Common myeloid progenitor, CD34-positive (primary cell): ENCODE results near the gene NDUFS7.

Experiments used
- CTCF ChIA-PET: fragments of 350-600 bp; sonication (Branson Sonifier 250); formaldehyde crosslinking; loops from one replicate; lab custom pipeline; 2021; ENCODE audit warnings: antibody characterized with exemption; lab: Charles Lee
- POLR2A ChIA-PET: fragments of 350-600 bp; sonication (Branson Sonifier 250); formaldehyde crosslinking; loops from one replicate; lab custom pipeline; 2021; ENCODE audit warnings: antibody characterized with exemption; lab: Charles Lee
- DNase-seq, 3 donors: peaks; one replicate each; pipeline versions ENCODE4 v3.0.0 to v3.0.0-alpha.2; 2013
- H3K27ac ChIP-seq, 2 experiments: 1 replicate in 1 of 2; 2 replicates in 1 of 2; pipeline ENCODE4 v1.7.0; 2013; ENCODE audit warnings: inconsistent platforms in 2 of 2, low read length in 2 of 2, mild to moderate bottlenecking in 2 of 2, low read depth in 1 of 2, moderate library complexity in 1 of 2; ENCODE audit not compliant: severe bottlenecking in 2 of 2, insufficient read depth in 1 of 2, poor library complexity in 1 of 2
- H3K27me3 ChIP-seq, 5 experiments: replicated peaks in 2 of 5; 1 replicate in 3 of 5; 2 replicates in 2 of 5; pipeline versions ENCODE4 v1.6.1 to v1.7.0; 2013; ENCODE audit warnings: low read length in 4 of 5, mild to moderate bottlenecking in 2 of 5, moderate library complexity in 2 of 5, inconsistent platforms in 1 of 5; ENCODE audit not compliant: insufficient read depth in 5 of 5, control insufficient read depth in 4 of 5
- H3K36me3 ChIP-seq, 4 experiments: 1 replicate in 2 of 4; 2 replicates in 2 of 4; pipeline versions ENCODE4 v1.6.1 to v1.7.0; 2013; ENCODE audit warnings: low read length in 3 of 4, control low read depth in 1 of 4, mild to moderate bottlenecking in 1 of 4; ENCODE audit not compliant: control insufficient read depth in 4 of 4, insufficient read depth in 4 of 4
- H3K4me1 ChIP-seq, 4 experiments: 1 replicate in 3 of 4; 2 replicates in 1 of 4; pipeline versions ENCODE4 v1.6.1 to v1.7.1; 2013; ENCODE audit warnings: low read length in 3 of 4, mild to moderate bottlenecking in 3 of 4, control low read depth in 1 of 4, inconsistent platforms in 1 of 4, moderate library complexity in 1 of 4; ENCODE audit not compliant: control insufficient read depth in 4 of 4, insufficient read depth in 4 of 4; ENCODE audit errors: control extremely low read depth in 1 of 4
- H3K4me3 ChIP-seq, 7 experiments: 1 replicate in 4 of 7; 2 replicates in 3 of 7; pipeline versions ENCODE4 v1.5.1 to v1.7.0; 2013; ENCODE audit warnings: mild to moderate bottlenecking in 7 of 7, low read length in 6 of 7, moderate library complexity in 6 of 7, inconsistent platforms in 2 of 7, low read depth in 2 of 7, control low read depth in 1 of 7; ENCODE audit not compliant: insufficient read depth in 4 of 7, control insufficient read depth in 1 of 7; ENCODE audit errors: extremely low read depth in 1 of 7
- H3K9me3 ChIP-seq, 5 experiments: 1 replicate in 4 of 5; 2 replicates in 1 of 5; pipeline versions ENCODE4 v1.6.1 to v1.7.1; 2013; ENCODE audit warnings: low read length in 4 of 5, mild to moderate bottlenecking in 2 of 5, inconsistent platforms in 1 of 5, low read depth in 1 of 5, moderate library complexity in 1 of 5; ENCODE audit not compliant: control insufficient read depth in 4 of 5, insufficient read depth in 2 of 5; ENCODE audit errors: control extremely low read depth in 1 of 5
- WGBS: methylation state at CpG from one replicate; pipeline ENCODE4 v1.1.5; 2013; ENCODE audit not compliant: insufficient coverage; 5-methylcytosine and 5-hydroxymethylcytosine counted together

NDUFS7 gene

DNA sequence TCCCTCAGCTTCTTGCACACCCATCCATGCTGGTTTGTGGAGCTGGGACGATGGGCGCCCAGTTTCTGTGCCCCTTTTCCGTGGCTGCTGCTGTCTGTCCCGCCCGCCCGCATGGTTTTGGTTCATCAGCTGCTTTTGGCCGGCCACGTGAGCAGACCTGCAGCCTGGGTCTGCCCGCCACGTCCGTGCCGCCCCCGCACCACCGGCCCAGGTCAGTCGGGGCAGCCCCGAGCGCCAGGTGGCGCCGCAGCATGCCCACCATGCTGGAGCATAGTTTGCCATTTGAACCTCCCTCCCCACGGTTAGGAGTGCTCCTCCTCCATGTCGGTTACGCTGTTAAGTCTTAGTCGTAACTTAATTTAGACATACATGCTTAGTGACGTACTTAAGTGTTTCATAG is 39.2 kb downstream of the NDUFS7 start:
- WGBS: 98% methylated on average over 17 of the region's 24 CpGs
- ChIA-PET CTCF (interaction anchor here (1.1 kb wide), 1 partner anchor 14 kb away, joined by 3 read pairs; no protein-coding TSS in a partner anchor), POLR2A (no interaction called here)
- Histone ChIP-seq H3K36me3 (peaks cover 23 to 96% (median 81%) of the 10 kb centered on the region in 4 experiments), H3K4me3 (no peak overlapping the region), H3K27me3 (no peaks in the 10 kb centered on the region), H3K27ac (no peak overlapping the region), H3K4me1 (no peaks in the 10 kb centered on the region), H3K9me3 (no peaks in the 10 kb centered on the region)
- no peak for DNase-seq

DNA sequence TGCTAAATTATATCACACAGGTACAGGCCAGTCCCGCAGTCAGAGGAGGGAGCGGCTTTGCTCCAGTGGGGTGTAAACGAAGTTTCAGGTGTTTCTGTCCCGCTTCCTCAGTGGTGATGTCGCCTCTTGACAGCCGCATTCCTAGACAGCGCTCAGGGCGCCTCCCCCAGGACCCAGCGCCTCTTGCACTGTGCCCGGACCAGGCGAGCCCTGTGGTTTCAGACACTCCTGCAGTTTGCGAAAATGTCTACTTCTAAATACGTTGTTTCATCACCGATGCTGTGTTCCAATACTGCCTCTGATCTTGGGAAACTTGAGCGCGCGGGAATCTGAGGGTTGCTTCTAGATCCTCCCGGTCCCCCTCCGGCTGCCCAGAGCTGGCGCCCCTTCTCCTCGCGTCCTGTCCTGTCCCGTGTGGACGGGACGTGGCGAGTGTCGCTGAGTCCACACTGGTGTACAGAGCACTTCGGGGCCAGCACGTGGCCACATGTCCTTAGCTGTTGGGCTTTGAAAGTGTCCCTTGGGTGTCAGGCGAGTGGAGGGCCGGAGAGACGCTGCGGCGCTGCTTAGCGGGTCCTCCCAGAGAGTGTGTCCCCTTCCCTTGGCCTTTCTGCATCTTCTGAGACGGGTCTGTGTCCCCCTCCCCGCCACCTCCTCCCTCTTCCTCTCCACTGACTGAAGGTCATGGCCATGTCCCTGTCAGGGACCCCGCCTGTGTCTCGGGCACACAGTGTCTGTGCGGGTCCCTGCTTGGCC is 39.9 kb downstream of the NDUFS7 start:
- POLR2A ChIA-PET: no interaction called here
- Histone ChIP-seq H3K4me3 (no peak overlapping the region), H3K27ac (no peak overlapping the region), H3K27me3 (no peaks in the 10 kb centered on the region), H3K9me3 (no peaks in the 10 kb centered on the region), H3K4me1 (no peaks in the 10 kb centered on the region), H3K36me3 (peaks cover 22 to 97% (median 81%) of the 10 kb centered on the region in 4 experiments)
- 96% methylated on average over 38 of the region's 40 CpGs for WGBS
- no peak for DNase-seq
- CTCF ChIA-PET: interaction anchor here (1.1 kb wide), 1 partner anchor 13 kb away, joined by 3 read pairs; no protein-coding TSS in a partner anchor

DNA sequence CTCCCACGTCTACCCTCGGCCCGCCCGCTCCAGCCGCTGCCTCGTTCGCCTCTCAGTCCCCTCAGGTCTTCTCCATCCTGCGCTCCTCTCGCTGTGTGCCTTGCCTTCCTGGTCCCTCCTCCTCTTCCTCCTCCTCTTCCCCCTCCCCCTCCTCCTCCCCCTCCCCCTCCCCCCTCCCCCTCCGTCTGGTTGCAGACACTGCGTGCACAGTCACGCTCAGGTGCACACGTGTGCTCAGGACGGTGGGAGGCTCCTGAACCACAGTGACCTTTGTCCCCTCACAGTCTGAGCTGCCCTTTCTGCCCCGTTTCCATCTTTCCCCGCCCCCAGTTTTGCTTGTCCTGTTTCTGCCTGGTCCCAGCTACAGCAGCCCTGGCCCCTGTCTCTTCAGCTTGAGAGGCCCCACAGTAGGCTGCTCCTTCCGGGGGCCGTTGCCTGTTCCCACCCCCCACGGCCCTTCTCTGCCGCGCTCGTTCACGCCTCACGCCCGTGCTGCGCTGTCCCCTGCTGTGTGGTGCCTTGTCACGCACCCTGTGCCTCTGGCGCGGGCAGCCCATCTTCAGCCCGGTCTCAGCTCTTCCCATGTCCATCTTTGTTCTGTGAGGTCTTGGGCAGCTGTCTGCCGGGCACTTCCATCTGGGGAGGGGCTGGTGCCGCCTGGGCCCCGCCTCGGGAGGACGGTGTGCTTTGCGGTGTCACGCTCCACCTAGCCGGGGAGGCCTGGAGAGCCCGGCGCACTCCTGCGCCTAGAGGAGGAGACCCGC is 40.7 kb downstream of the NDUFS7 start:
- CTCF ChIA-PET: interaction anchor here (1.1 kb wide), 1 partner anchor 12 kb away, joined by 3 read pairs; no protein-coding TSS in a partner anchor
- Histone ChIP-seq H3K9me3 (no peaks in the 10 kb centered on the region), H3K36me3 (peaks cover 22 to 97% (median 78%) of the 10 kb centered on the region in 4 experiments), H3K4me1 (no peaks in the 10 kb centered on the region), H3K27ac (no peak overlapping the region), H3K4me3 (no peak overlapping the region), H3K27me3 (no peaks in the 10 kb centered on the region)
- no peak for DNase-seq
- WGBS: 95% methylated on average over 29 of the region's 42 CpGs
- POLR2A ChIA-PET: no interaction called here

DNA sequence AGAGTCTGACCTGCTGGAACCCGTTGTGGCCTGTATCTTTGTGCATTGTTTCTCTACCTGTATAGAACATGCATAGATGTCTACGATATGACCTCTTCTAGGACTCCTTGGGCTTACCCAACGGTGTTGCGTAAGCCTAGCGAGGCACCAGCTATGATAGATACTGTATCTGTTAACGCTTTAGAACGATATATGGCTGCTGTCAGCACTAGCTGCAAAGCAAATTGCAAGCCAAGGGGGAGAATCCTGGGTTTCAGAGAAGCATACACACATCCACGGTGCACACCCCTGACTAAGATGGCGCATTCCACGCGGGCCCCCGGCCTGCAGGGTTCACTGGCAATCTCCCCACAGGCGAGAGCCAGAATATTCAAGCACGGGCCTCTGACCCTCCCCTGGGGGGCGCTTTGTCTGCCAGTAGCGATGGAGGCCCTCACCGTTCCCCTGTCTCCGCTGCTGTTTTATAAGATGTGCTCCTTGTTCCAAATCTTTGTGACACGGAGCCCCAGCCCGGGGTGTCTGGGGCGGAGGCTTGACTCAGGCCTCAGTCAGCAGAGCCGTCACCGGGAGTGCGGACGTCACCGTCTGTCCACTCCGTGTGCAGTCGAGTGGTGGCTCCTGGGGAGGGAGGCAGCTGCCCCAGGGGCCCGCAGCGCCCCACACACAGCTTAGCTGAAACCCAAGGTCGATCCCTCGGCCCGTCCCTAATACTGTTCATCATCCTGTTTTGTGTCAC is 41.6 kb downstream of the NDUFS7 start:
- no peaks in the 10 kb centered on the region for H3K4me1 ChIP-seq
- POLR2A ChIA-PET: interaction anchor here (0.5 kb wide), 1 partner anchor 11 kb away, joined by 4 read pairs; no protein-coding TSS in a partner anchor

DNA sequence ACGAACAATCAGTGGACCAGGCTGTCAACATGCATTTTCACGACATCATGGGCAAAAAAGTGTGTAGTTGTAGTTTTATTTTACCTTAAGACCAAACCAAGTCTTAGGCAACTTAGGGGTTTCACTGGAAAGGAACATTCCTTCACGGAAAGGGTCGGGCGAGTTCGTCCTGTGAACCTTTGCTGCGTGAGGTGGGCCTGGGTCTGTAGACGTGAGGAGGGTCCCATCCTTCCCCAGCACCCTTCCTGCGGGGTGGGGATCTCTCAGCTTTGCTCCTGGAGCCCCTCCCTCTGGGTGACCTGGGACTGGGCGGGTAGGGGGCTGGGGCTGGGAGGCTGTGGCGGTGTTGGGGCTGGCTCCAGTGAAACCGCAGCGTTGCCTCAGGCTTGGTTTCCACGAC is 42.2 kb downstream of the NDUFS7 start:
- Histone ChIP-seq H3K4me3 (no peak overlapping the region), H3K27me3 (no peaks in the 10 kb centered on the region), H3K4me1 (no peaks in the 10 kb centered on the region), H3K9me3 (no peaks in the 10 kb centered on the region), H3K27ac (no peak overlapping the region), H3K36me3 (peaks cover 19 to 95% (median 79%) of the 10 kb centered on the region in 4 experiments)
- ChIA-PET POLR2A (interaction anchor here (0.5 kb wide), 1 partner anchor 12 kb away, joined by 4 read pairs; no protein-coding TSS in a partner anchor), CTCF (no interaction called here)
- no peak for DNase-seq
- 95% methylated on average over 10 of the region's 14 CpGs for WGBS

More for the DNA sequence above, 41.6 kb downstream of the NDUFS7 start:
- CTCF ChIA-PET: no interaction called here
- Histone ChIP-seq H3K36me3 (peaks cover 22 to 98% (median 82%) of the 10 kb centered on the region in 4 experiments), H3K27me3 (no peaks in the 10 kb centered on the region), H3K9me3 (no peaks in the 10 kb centered on the region), H3K4me3 (no peak overlapping the region), H3K27ac (no peak overlapping the region)
- 95% methylated on average over 33 of the region's 33 CpGs for WGBS
- no peak for DNase-seq

DNA sequence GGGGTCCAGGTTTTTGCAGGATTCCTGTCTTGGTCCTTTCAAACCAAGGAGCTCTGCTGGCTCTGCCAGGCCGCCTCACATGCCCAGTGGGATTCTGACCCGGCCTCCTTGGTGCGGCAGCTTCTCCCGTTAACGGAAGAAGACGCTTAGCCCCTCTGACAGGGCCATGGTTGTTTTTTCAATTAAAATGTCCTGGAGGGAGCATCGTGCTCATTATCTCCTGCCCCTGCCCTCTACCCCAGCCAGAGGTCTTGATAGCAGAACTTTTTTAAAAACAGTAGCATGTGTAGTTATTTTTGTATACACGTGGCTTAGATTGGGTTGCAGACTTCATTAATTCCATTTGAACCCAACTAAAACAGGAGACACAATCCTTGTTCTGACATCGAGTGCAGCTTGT is 43.0 kb downstream of the NDUFS7 start:
- ChIA-PET CTCF (interaction anchor here (1.3 kb wide), 1 partner anchor 10 kb away, joined by 9 read pairs; no protein-coding TSS in a partner anchor), POLR2A (no interaction called here)
- H3K27me3 ChIP-seq: no peaks in the 10 kb centered on the region
- H3K36me3 ChIP-seq: peaks cover 19 to 90% (median 74%) of the 10 kb centered on the region in 4 experiments
- DNase-seq: no peak
- H3K27ac ChIP-seq: no peak overlapping the region
- H3K9me3 ChIP-seq: no peaks in the 10 kb centered on the region
- 95% methylated on average over 7 of the region's 9 CpGs for WGBS
- no peaks in the 10 kb centered on the region for H3K4me1 ChIP-seq
- no peak overlapping the region for H3K4me3 ChIP-seq
